Hepatic stellate cell (primary cell): ENCODE data around the gene PLXNA2.

ENCODE experiments used
- DNase-seq: peaks from one replicate; pipeline ENCODE4 v3.0.0; 2011; ENCODE audit warnings: low spot score

Gene PLXNA2

GRCh38 chr1:208242941-208243526 is 1.1 kb downstream of the PLXNA2 start:
- DNase-seq, result no peak

GRCh38 chr1:208242146-208242545 is 2.0 kb downstream of the PLXNA2 start:
- no peak for DNase-seq

- no peak for DNase-seq
These were observed 2.7 kb downstream of the PLXNA2 start for GRCh38 chr1:208241512-208241911.

DNA sequence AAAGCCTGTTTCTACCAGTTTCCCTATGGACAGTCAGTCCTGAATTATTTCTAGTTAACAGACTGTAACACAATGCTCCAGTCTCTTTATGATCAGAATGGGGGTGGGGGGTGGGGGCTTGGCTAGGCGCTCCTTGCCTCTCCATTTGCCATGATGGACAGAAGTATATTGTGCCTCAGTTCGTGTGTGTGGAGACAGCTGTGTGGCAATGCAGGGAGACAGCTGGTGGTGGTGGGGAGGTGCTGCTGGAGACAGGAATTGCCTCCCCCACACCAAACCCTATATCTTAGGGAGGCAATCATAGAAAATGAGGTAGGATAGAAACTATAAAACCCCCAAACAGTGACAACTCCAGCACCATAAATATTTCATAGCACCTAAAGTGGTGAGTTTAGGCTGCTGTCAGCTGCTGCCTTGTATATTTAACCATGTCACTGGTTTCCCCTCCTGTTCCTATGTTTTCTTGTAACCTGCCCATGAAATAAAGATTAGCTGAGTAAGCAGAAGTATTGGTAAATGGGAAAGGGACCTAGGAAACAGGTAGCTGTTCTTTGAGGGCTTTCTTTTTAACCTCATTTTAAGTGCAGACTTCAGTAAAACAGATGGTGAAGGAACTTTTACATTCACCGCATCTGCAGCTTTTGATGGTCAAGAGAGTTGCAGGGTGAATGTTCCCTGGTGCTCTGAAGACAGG is 3.4 kb downstream of the PLXNA2 start:
- DNase-seq, result no peak

DNA sequence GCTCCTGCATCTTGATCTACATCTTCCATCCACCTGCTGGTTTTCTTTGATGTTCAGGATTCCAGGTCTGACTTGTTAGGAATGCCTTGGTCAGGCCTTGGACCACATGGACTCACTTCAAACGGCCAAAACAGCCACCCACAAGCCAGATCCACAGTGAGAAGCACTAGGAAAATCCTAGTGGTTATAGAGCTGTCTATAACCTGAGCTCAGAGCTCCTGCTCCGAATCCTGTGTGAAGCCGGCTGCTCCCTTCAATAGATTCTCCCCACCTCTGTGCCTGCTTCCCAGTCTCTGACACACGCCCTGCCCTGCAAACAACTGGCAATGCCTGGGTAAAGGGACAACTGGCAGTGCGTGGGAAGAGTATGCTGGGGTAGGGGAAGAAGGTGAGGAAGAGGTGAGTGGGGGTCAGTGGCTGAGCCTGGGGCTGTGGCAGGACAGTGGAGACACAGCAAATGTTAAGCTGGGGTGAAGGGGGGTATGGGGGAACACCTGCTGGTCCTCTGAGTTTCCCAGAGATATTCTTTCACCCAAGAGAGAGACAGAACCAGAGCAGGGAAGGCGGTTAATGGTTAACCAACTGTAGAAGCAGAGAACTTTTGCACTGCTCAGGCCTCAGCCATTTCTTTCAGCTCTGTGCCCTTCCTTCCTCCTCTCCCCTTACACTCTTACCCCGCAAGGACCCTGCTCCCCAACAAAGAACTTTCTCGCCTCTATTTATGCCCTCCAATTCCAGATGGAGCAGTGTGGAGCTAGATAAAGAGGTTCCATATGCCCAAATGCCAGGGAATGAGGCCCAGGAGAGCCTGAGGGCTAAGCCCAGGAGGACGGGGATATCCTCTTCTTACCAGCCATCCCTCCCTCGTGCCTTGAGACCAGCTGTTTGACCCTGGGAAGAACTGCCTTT is 4.5 kb downstream of the PLXNA2 start:
- DNase-seq, result no peak

DNA sequence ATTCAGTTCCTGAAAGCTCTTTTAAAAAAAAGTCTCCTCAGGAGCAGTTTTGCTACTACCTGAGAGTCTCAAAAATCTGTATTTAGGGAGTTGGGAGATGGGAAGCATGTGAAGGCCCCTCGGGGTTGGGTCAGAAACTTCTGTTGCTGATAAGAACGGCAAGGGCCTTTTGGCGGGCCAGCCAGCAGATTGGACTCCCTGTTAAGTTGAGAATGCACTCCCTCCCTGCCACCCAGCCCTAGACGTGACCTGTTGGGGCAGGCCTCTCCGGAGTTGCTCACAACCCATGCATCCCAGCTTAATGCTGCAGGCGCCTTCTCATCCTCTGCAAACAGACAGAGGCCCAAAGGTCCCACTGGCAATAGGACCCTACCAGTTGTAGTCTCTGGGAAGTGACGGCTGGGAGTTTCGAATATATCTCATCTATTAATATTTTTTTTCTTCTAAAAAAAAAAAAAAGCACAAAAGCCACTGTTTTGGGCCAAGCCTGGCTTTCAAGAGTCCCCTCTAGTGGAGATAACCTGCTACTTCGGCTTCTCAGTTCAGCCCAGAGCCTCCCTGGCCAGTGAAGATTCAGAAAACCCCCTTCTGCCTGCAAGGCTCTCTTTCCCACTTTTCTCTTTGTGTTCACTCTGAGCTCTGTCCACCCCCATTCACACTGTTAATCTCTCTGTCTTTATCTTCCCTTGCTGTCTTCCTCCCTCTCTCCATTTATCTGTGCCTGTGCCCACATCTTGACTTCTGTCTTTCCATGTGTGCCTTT is 5.3 kb downstream of the PLXNA2 start:
- DNase-seq, result peak; percentile 70

GRCh38 chr1:208237241-208237640 is 6.9 kb downstream of the PLXNA2 start:
- no peak for DNase-seq

GRCh38 chr1:208235982-208236761 is 8.0 kb downstream of the PLXNA2 start:
- no peak for DNase-seq

- DNase-seq, result no peak
These were observed 8.7 kb downstream of the PLXNA2 start for GRCh38 chr1:208235356-208235981.

- DNase-seq, result no peak
These were observed 9.5 kb downstream of the PLXNA2 start for GRCh38 chr1:208234721-208235120.

GRCh38 chr1:208233978-208234377 is 10.2 kb downstream of the PLXNA2 start:
- DNase-seq, result no peak

DNA sequence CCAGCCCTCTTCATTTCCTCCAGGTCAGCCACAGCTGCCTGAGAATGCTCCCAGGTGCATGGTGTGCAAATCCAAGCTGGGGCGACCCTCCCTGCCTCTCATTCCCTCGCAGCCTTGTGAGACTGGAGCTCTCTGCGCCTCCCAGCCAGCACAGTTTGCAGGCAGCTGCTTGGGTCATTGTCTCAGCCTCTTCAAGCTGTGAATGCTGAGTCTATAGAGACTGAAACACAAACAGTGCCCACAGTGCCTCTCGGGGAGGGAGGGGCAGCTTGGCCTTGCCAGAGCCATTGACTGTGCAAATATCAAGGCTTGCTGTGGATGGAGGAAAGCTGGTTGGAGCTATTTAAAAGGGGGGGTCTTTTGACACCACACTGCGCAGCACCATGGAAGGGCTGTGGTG is 10.6 kb downstream of the PLXNA2 start:
- no peak for DNase-seq

- no peak for DNase-seq
These were observed 11.5 kb downstream of the PLXNA2 start for GRCh38 chr1:208232662-208233038.

DNA sequence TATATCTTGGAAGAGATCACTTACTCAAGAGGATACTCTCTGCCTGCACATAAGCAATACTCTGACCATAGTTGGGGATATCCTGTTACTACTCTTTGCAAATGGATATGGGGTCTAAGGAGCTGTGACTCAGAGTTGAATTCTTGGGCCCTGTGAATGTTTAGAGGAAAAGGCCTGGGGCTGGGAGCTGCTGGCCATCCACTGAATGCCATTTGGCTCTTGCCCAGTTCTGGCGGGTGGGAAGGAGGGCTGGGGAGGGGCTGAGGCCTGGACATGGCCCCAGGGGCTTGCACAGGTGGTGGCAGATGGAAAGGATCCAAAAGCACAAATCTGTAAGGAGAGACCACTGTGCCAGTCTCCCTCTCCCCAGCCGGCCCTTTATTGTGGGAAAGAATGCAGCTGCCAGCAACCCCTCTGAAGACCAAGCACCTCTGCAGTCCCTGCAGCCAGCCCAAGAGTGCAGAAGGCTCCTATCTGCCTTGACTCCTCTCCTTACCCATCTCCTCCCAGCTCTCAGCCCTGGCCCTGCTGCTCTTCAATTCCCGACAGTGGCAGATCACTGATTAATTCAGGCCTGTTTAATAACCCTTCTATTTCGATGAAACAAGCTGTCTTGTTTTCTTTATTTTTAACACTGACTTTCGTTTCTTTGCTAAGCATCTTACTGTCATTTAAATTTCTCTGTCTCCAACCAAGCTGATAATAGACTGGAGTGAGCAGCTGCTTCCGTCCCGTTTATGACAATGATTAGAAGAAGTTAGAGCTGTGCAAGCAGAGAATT is 12.1 kb downstream of the PLXNA2 start:
- peak; percentile 68 for DNase-seq

DNA sequence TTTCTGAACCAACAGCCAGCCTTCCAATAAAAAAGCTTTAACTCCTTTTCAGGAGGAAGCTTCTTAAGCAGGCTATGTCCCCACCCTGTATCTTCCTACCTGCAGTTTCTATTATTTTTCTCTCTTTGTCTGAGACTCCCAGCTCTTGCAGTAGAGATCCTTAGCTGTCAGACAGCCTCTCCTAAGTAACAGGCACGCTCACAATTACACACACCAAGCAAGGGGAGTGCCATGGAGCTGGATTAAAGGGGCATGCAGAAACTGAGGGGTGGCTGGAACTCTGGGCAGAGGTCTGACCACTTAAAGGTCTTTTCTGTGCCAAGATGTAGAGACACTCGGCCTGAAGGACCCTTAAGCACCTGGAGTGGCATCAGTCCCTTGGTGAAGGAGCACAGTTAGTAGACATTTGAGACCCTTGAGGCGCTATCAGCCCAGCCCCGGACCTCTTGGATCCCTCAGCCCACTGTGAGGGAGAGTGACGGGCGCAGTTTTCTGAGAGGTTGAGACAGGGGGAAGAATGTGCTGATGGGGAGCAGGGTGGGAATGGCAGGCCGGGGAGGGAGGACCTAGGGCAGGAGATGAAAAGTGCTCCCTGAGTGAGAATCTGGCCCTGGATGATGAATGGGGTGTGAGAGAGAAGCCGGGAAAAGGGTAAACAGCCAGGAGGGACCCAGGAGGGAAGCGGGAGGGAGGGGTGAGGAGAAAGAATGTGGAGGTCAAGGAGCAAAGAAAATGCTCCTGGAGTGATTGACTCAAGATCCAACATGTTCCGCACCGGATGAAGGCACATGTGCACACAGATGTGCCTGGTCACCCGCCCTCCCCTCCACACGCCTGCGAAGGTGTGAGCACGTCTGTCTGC is 13.3 kb downstream of the PLXNA2 start:
- DNase-seq, result no peak

DNA sequence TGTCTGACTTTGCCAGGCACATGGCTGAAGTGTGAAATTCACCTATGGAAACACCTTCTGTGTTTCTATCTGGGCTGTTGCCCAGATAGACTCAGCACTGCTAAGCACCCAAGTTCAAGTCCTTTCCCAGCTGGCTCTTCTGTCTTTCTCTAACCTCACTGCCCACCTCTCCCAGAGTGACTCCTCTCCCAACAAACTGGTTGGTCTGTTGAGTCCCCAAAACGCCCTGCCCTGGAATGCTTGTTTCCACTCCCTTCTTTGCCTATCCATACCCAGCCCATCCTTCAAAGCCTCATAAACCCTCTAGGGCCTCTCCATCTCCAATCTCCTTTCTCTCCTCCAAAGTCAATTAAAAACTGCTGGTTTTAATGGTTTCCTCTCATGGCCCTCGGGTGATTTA is 15.6 kb downstream of the PLXNA2 start:
- no peak for DNase-seq

GRCh38 chr1:208228026-208228425 is 16.2 kb downstream of the PLXNA2 start:
- no peak for DNase-seq

DNA sequence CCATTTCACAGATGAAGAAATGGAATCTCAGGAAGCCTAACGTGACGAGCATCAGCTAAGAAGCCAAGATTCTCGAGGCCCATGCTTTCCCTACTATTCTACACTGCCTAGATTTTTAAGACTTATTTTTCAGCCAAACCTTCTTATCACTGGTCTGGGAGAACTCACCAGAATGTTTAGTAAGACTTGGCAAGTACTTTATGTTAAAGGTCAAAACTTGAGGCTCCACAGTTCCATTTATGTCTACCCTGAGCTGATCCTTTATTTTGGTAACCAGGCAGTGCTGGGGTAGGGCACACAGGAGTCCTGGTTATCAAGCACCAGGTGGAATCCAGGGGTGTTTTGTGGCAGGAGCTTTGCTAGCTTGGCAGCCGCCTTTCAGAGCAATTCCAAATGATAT is 16.8 kb downstream of the PLXNA2 start:
- no peak for DNase-seq
